CD4-positive, alpha-beta T cell (primary cell): ENCODE data around the gene GARS1. TPM values are rescaled to one million over a fixed set of nuclear protein-coding genes. Genes with fewer than 3 reads are reported as not detected.

Experiments used
- ATAC-seq: fragments of 200-7000 bp; cut with Tn5 transposase; one replicate; pipeline ENCODE4 v1.10.0; 2022; ENCODE audit warnings: mild to moderate bottlenecking; ENCODE audit not compliant: poor library complexity
- CTCF ChIA-PET: fragments of 350-600 bp; sonication (Branson Sonifier 250); formaldehyde crosslinking; loops from one replicate; lab custom pipeline; 2021; ENCODE audit warnings: antibody characterized with exemption, inconsistent platforms; lab: Charles Lee
- POLR2A ChIA-PET: fragments of 350-600 bp; sonication (Branson Sonifier 250); formaldehyde crosslinking; loops from one replicate; lab custom pipeline; 2021; ENCODE audit warnings: antibody characterized with exemption, inconsistent platforms; lab: Charles Lee
- DNase-seq, 14 experiments: peaks; one replicate each; pipeline ENCODE4 v3.0.0-alpha.2; 2013 to 2020; ENCODE audit warnings: mixed read lengths in 2 of 14
- H3K27ac ChIP-seq, 2 donors: one replicate each; pipeline versions ENCODE4 v1.5.1 to v1.7.0; 2013; ENCODE audit warnings: low read length in 2 of 2, low read depth in 1 of 2, mild to moderate bottlenecking in 1 of 2
- H3K27me3 ChIP-seq, 2 experiments: 1 replicate in 1 of 2; 2 replicates in 1 of 2; pipeline versions ENCODE4 v1.6.1 to v1.7.0; 2013; ENCODE audit warnings: low read length in 2 of 2, control low read depth in 1 of 2, mild to moderate bottlenecking in 1 of 2, moderate library complexity in 1 of 2; ENCODE audit not compliant: insufficient read depth in 2 of 2, control insufficient read depth in 1 of 2
- H3K36me3 ChIP-seq: one replicate; pipeline ENCODE4 v1.6.1; 2013; ENCODE audit warnings: low read length, control low read depth; ENCODE audit not compliant: insufficient read depth
- H3K4me1 ChIP-seq: one replicate; pipeline ENCODE4 v1.6.1; 2013; ENCODE audit warnings: low read length, control low read depth; ENCODE audit not compliant: insufficient read depth
- H3K4me3 ChIP-seq: one replicate; pipeline ENCODE4 v1.5.1; 2013; ENCODE audit warnings: mild to moderate bottlenecking, low read length, moderate library complexity
- H3K9me3 ChIP-seq, 2 experiments: 1 replicate in 1 of 2; 2 replicates in 1 of 2; pipeline versions ENCODE4 v1.6.1 to v1.7.0; 2013; ENCODE audit warnings: low read length in 2 of 2, mild to moderate bottlenecking in 2 of 2, control low read depth in 1 of 2, moderate library complexity in 1 of 2; ENCODE audit not compliant: control insufficient read depth in 1 of 2, insufficient read depth in 1 of 2
- H3K27ac Mint-ChIP-seq: one replicate; pipeline ENCODE4 v1.8.0; 2020; ENCODE audit warnings: mixed read lengths
- H3K27me3 Mint-ChIP-seq: one replicate; pipeline ENCODE4 v1.8.0; 2021; ENCODE audit warnings: mixed read lengths
- H3K36me3 Mint-ChIP-seq: one replicate; pipeline ENCODE4 v1.8.0; 2021; ENCODE audit warnings: low read depth, mixed read lengths
- H3K4me1 Mint-ChIP-seq: one replicate; pipeline ENCODE4 v1.8.0; 2021; ENCODE audit warnings: low read depth, mixed read lengths
- H3K4me3 Mint-ChIP-seq: one replicate; pipeline ENCODE4 v1.8.0; 2020; ENCODE audit warnings: mild to moderate bottlenecking, mixed read lengths
- H3K9me3 Mint-ChIP-seq: one replicate; pipeline ENCODE4 v1.8.0; 2020; ENCODE audit warnings: mixed read lengths
- CTCF ChIP-seq: fragments of 200-600 bp; IDR thresholded peaks from one replicate; pipeline ENCODE4 v1.8.0; 2022; ENCODE audit warnings: antibody characterized with exemption, mild to moderate bottlenecking
- intact Hi-C, 2 experiments: fragments of 100-400 bp; cut with DNase I in 1 of 2; cut with micrococcal nuclease in 1 of 2; formaldehyde crosslinking; loops; one replicate each; pipeline versions ENCODE4 v1.15.1 to v1.9.0; 2023 to 2025; cut with DNase I, micrococcal nuclease
- total RNA-seq, 174 experiments: library from RNA in 2 of 174; stranded (reverse) in 2 of 174; gene quantifications; one replicate each; pipeline ENCODE4 v1.2.3 and lab custom pipeline; 2021 to 2026

GARS1 gene
- total RNA-seq, 2 experiments from 2014 or later: 127 to 132 TPM

- H3K9me3 Mint-ChIP-seq: no peaks in the 10 kb centered on the region
- DNase-seq (no peak), ATAC-seq (no peak)
- ChIA-PET POLR2A (no interaction called here), CTCF (no interaction called here)
- H3K4me1 Mint-ChIP-seq: no peaks in the 10 kb centered on the region
- TF ChIP-seq CTCF: no peak
- intact Hi-C loops: loop anchor here (5.0 to 10.0 kb wide), 6 partner anchors 207 to 1634 kb away; no protein-coding TSS in a partner anchor
- H3K4me1 ChIP-seq: no peaks in the 10 kb centered on the region
- no peaks in the 10 kb centered on the region for H3K27me3 ChIP-seq
- no peaks in the 10 kb centered on the region for H3K9me3 ChIP-seq
- H3K27ac Mint-ChIP-seq: no peak overlapping the region
- H3K36me3 Mint-ChIP-seq: peaks cover 54% of the 10 kb centered on the region
- H3K27ac ChIP-seq: no peak overlapping the region
- H3K27me3 Mint-ChIP-seq: no peaks in the 10 kb centered on the region
- H3K4me3 Mint-ChIP-seq: no peak overlapping the region
- H3K36me3 ChIP-seq: peaks cover 40% of the 10 kb centered on the region
- no peak overlapping the region for H3K4me3 ChIP-seq
These were observed 33.3 kb upstream of the GARS1 start for GRCh38 chr7:30561389-30561788.

- intact Hi-C loops: loop anchor here (2.0 to 10.0 kb wide), 7 partner anchors 208 to 1635 kb away; no protein-coding TSS in a partner anchor
- no peak for DNase-seq
- H3K27me3 Mint-ChIP-seq: no peaks in the 10 kb centered on the region
- Histone ChIP-seq H3K27me3 (no peaks in the 10 kb centered on the region), H3K36me3 (peaks cover 49% of the 10 kb centered on the region), H3K4me1 (no peaks in the 10 kb centered on the region), H3K27ac (no peak overlapping the region), H3K4me3 (no peak overlapping the region), H3K9me3 (no peaks in the 10 kb centered on the region)
- no peaks in the 10 kb centered on the region for H3K4me1 Mint-ChIP-seq
- CTCF ChIA-PET: no interaction called here
- H3K36me3 Mint-ChIP-seq: peaks cover 64% of the 10 kb centered on the region
- H3K27ac Mint-ChIP-seq: no peak overlapping the region
- H3K9me3 Mint-ChIP-seq: no peaks in the 10 kb centered on the region
- no peak for ATAC-seq
- TF ChIP-seq CTCF: no peak
- no peak overlapping the region for H3K4me3 Mint-ChIP-seq
- POLR2A ChIA-PET: interaction anchor here (0.8 kb wide), 1 partner anchor 287 kb away, joined by 3 read pairs; no protein-coding TSS in a partner anchor
These were observed 32.2 kb upstream of the GARS1 start for GRCh38 chr7:30562498-30562897.

GRCh38 chr7:30562909-30563308, 31.8 kb upstream of the GARS1 start:
- Mint-ChIP-seq H3K27me3 (no peaks in the 10 kb centered on the region), H3K9me3 (no peaks in the 10 kb centered on the region), H3K4me3 (no peak overlapping the region), H3K27ac (no peak overlapping the region), H3K4me1 (no peaks in the 10 kb centered on the region), H3K36me3 (peaks cover 67% of the 10 kb centered on the region)
- Histone ChIP-seq H3K36me3 (peaks cover 53% of the 10 kb centered on the region), H3K4me3 (no peak overlapping the region), H3K9me3 (no peaks in the 10 kb centered on the region), H3K4me1 (no peaks in the 10 kb centered on the region), H3K27ac (no peak overlapping the region), H3K27me3 (no peaks in the 10 kb centered on the region)
- TF ChIP-seq CTCF: no peak
- no peak for DNase-seq
- ChIA-PET POLR2A (interaction anchor here (0.8 kb wide), 1 partner anchor 287 kb away, joined by 3 read pairs; no protein-coding TSS in a partner anchor), CTCF (no interaction called here)
- no peak for ATAC-seq
- intact Hi-C loops: loop anchor here (2.0 to 10.0 kb wide), 7 partner anchors 208 to 1636 kb away; no protein-coding TSS in a partner anchor
